Measurements from ENCODE around the gene LUZP1.

DNA sequence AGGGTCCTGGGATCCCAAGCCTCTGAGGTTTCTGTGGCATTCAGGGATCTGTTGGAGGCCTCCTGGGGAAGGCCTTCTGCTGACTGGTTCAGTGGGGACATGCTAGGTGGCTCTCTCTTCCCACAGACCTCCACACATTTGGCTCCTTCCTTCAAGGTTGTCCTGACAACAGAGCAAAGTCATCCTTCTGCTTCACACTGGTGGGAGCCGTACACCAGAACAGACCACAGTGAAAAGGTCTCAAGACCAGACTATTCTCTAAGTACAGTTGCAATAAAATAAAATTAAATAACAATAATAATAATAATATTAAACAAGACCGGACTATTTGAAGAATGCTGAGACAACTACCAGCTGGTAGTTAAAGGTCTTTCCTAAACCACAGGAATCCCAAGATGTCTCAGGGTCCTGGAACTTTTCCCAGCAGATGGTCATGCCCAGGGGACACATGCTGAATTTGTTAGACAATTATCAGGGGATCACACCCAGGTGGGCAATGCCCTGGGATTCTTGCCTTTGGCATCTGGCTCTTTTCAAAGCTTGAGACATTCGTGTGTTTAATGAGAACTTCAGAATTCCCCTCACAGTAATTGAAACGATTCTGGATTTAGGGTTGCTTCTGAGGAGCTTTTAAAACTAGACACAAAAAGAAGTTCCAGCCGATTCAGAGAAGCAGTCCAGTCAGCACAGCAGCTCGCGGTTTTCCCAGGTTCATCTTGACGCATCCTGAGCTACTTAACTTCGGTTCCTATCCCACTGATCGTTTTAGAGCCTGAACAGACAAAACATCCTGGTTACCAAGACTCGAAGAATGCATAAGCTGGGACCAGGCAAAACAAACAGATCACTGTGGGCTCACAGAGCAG lies 25.7 kb upstream of the LUZP1 start:
- no peak for TF ChIP-seq TAF1 (IDR thresholded peaks at IDR 0.05; ENCODE audit: borderline replicate concordance, insufficient read depth, low read length)
- TF ChIP-seq, protein P1, sequence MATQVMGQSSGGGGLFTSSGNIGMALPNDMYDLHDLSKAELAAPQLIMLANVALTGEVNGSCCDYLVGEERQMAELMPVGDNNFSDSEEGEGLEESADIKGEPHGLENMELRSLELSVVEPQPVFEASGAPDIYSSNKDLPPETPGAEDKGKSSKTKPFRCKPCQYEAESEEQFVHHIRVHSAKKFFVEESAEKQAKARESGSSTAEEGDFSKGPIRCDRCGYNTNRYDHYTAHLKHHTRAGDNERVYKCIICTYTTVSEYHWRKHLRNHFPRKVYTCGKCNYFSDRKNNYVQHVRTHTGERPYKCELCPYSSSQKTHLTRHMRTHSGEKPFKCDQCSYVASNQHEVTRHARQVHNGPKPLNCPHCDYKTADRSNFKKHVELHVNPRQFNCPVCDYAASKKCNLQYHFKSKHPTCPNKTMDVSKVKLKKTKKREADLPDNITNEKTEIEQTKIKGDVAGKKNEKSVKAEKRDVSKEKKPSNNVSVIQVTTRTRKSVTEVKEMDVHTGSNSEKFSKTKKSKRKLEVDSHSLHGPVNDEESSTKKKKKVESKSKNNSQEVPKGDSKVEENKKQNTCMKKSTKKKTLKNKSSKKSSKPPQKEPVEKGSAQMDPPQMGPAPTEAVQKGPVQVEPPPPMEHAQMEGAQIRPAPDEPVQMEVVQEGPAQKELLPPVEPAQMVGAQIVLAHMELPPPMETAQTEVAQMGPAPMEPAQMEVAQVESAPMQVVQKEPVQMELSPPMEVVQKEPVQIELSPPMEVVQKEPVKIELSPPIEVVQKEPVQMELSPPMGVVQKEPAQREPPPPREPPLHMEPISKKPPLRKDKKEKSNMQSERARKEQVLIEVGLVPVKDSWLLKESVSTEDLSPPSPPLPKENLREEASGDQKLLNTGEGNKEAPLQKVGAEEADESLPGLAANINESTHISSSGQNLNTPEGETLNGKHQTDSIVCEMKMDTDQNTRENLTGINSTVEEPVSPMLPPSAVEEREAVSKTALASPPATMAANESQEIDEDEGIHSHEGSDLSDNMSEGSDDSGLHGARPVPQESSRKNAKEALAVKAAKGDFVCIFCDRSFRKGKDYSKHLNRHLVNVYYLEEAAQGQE (IDR thresholded peaks at IDR 0.05; ENCODE audit: insufficient read depth in 1 of 2, low read depth in 2 of 2, low read length in 2 of 2), result no peak
- TF ChIP-seq POLR2AphosphoS5 (IDR thresholded peaks at IDR 0.05; ENCODE audit: low read depth, low read length), result no peak
